Stimulated activated CD4-positive, alpha-beta T cell treated with anti-CD3 and anti-CD28 coated beads, Interleukin-2, amount 100 ng/mL, for 48 hours (primary cell): ENCODE measurements around the gene LIPF.
"Not testable (repeated sequence)": the region's sequence is repeated elsewhere in the genome, so short reads cannot be mapped to it uniquely, and the experiment has no call there.

Source experiments
- DNase-seq, 2 donors: peaks; one replicate each; pipeline ENCODE4 v3.0.0-alpha.2; 2020

LIPF gene

DNA sequence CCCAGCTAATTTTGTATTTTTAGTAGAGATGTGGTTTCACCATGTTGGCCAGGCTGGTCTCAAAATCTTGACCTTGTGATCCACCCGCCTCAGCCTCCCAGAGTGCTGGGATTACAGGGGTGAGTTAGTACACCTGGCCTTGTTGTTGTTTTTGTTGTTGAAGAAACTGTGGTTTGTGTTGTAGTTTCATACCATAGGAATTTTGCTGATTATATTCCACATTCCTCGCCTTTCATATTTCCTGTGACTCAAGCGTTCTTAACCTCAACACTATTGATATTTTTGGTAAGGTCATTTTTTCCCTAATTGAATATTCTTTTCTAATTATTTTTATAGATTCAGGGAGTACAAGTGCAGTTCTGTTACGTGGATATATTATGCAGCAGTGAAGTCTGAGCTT lies 16.7 kb downstream of the LIPF start:
- no peak for DNase-seq

DNA sequence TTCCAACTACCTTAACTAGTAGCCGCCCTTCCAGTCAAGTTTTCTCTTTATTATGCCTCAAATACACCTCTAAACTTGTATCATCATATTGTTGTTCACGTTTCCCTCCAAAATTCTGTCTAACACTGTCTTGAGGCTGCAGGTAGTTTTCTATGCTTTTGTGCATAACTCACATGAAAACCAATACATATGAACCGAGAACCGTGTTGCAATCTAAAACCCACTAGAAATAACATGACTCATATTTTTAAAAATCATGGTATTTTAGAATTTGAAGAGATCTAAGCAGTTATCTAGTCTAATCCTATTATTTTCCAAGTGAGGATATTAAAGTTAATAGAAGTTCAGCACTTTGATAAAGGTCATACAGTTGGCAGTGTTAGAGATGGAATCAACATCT lies 18.2 kb downstream of the LIPF start:
- no peak for DNase-seq

DNA sequence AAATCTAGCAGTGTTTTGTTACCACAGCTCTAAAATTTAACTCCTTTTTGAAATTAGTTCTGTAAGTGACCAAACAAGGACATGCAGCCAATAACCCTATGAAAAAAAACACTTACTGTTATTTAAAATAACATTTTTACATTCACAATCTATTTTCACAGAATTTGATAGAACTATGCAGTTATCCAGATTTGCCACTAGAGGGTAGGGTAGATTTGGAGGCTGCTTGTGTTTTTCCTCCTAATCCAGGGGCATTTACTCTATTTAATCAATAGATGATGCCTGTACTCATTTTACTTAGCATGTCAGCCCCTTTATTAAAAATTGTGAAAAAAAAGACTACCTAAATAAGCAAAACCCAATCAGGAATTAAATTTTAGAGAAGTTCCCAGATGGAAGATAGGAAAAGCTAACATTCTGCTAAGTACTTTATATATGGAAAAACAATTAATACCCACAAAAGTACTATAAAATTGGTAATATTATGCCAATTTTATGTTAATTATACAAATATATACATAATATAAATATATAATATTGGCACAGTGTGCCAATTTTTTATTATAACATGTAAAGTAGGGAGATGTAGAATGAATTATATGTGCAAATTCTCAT lies 23.7 kb downstream of the LIPF start:
- no peak for DNase-seq

DNA sequence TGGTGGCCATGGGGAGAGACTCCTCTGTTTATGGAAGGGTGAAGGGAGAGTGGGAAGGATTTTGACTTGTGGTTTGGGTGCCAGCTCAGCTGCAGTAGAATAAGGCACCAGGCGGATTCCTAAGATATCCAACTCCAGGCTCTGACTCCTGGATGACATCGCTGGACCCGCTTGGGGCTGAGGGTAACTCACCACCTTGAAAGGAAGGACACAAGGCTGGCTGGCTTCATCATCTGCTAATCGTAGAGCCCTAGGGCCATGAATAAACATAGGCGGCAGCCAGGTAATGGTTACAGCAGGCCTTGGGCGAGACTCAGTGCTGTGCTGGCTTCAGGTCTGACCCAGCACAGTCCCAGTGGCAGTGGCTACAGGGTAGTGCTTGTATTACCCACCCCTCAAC lies 25.1 kb downstream of the LIPF start:
- no peak for DNase-seq

DNA sequence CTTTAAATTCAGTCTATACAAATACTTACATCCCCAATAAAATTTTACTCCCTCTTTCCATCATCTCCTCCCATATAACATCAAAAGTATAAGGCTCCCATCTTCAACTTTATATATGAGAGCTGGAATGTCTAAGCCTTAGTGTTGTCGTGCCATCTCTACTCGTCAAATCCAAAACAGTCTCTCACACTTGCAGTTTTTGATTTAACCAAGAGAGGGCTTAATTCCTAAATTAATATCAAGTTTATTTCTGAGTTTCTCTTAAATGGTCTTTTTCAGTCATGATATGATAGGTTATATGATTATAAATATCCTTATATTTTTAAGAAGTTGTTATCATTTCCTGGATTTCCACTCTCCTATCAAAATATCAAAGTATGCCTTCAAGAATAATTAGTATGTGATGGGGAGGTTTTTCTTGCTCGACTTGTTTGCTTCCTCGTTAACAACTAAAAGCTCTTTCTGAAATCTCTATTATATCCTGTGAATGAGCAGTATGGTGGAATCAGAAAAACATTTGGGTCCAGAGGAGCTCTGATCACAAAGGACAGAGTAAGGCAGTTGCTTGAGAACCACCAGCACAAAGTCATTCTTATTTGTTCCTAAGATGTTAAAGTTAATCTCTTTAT lies 29.3 kb downstream of the LIPF start:
- DNase-seq, result no peak

DNA sequence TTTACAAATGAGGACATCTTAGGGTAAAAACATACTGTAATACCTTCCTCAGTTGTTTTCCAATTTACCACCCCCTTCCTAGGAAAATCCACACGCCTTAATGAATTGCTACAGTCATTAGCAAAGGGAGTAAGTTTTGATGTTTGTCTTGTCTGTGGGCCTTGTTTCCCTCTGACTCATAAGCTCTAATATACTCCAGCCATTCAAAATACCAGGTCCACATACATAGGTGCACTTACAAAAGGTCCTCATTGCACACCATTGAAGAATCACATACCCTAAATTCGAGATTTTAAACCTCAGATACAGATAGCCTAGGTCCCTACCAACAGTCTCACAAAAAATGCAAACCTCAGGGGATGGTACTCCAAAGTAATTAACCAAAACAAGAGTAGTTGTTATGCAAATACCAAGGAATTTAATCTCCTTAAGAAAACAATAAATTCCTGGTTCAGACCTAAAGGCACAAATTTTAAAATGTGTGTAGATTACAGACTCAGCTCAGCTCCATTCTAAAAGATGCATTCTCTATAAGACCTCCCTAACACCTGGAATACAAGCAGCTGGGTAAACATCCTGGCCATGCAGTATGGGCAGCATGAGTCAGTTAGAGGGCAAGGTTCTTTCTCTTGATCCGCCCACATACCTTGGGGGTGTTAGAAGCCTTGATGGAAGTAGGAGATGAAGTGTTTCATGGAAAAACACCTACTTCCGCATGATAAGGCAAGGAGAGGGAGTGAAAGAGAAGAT lies 38.8 kb downstream of the LIPF start:
- DNase-seq, result no peak

DNA sequence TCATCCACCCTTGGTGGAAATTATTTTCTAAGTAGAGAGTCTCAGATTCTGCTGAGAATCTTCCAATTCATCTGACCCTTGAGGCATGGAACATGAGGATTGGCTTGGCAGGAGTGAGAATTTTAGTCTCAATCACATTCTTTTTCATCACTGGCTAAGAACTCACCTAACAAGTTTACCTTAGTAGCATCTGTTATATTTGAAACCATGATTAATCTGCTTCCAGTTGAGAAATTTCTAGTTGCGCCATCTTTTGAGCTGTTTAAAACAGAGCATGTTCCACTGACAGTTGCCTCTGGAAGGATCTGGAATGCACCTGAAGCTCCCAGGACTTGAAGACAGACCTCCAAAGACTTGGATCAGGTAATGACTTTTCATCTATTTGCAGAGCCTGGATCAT lies 41.7 kb downstream of the LIPF start, which contains the start of gene LIPK:
LIPK (plus strand) TSS at position 292 of the 400 bp plus-strand sequence. CDS start 18,295 bp downstream, outside the sequence.
- DNase-seq, result no peak

DNA sequence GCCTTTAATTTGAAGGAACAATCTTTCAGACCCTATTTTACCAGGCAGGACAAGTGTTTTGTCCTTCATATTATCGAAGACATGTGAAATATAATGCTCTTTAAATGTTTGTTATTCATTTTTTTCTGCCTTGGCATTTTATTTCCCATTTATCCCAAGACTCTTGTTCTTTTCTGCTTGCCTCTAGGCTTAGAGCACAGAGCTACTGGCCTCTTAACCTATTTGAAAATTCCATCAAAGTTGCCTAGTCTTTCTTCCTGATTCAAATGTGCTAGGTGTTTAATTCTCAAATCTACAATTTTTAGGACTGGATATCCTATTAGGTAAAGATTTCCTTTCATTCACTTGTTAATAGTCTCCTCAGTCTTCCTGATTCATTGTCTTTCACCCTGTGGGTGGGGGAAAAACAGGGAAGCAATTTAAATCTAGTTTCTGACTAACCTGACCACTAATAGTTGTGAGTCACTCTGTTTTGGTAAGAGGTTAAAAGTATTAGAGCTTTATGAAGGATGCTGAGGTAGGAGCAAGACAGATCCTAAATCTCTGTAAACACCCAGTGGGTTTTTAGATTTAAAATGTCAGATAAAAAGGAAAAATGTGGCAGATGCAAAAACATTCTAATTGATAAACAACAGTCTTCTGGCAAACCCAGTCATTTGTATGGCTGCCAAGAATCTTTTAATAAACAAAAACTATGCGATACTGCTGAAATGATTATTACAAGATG lies 43.4 kb downstream of the LIPF start:
- peak in 1 of 2 donors; percentile 10 for DNase-seq

DNA sequence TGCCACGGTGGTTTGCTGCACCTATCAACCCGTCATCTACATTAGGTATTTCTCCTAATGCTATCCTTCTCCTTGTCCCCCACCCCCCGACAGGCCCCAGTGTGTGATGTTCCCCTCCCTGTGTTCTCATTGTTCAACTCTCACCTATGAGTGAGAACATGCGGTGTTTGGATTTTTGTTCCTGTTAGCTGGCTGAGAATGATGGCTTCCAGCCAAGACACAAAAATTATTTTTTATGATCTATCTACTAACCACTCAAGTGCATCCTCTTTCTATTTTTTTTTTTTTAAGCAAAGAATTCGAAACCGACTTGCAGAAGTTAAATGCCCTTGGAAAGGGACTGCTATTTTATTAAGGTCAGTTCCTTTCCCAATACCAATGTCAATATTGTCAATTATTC lies 45.1 kb downstream of the LIPF start:
- not testable (repeated sequence) for DNase-seq

DNA sequence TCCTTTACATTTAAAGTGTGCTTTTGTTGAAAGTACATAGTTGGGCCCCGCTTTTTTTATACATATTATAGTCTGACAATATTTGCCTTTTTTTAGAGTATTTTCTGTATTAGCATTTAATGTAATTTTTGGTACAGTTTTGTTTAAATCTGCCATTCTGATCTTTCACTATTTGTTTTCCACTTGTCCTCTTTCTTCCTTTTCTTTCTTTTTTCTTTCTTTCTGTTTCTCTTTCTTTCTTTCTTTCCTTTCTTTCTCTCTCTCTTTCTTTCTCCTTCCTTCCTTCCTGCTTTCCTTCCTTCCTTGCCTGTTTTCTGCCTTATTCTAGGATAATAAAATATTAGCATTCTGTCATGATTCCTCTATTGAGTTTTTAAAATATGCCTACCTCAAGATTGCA lies 51.3 kb downstream of the LIPF start:
- DNase-seq, result no peak

DNA sequence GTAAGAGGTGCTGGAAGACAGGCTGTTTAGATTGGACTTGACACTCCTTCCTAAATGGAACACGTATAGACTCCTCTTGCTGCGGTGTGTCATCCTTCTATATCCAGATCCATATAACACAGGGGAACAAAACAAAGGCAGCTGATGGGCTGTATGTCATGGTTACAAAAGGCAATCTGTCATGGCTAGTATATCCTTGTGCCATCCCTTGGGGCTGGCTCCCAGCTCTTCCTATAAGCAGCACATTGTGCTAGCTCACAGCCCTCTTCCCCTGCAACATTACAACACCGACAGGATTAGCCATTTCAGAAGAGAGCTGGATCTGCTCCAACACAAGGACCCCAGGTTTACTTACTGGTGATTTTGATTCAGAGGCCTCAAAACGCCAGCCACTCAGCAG lies 57.1 kb downstream of the LIPF start:
- DNase-seq, result no peak

DNA sequence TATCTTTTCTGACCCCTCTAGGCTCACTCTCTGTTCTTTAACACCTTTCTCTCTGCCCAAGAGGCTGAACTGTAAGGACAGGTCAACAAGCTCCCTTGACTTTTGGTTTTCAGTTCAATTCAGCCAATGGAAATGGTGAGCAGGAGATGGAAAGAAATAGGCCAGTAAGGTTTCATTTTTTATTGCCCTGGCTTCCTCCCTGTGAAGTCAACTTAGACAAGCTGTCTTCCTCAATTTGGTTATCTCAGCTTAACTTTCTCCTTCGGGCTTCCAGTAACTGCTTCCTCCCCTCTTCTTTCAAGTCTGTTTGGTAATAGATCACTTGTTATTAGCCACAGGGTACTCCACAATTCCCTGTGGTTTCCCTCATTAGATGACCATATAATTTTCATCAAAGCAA lies 61.6 kb downstream of the LIPF start:
- DNase-seq, result no peak

DNA sequence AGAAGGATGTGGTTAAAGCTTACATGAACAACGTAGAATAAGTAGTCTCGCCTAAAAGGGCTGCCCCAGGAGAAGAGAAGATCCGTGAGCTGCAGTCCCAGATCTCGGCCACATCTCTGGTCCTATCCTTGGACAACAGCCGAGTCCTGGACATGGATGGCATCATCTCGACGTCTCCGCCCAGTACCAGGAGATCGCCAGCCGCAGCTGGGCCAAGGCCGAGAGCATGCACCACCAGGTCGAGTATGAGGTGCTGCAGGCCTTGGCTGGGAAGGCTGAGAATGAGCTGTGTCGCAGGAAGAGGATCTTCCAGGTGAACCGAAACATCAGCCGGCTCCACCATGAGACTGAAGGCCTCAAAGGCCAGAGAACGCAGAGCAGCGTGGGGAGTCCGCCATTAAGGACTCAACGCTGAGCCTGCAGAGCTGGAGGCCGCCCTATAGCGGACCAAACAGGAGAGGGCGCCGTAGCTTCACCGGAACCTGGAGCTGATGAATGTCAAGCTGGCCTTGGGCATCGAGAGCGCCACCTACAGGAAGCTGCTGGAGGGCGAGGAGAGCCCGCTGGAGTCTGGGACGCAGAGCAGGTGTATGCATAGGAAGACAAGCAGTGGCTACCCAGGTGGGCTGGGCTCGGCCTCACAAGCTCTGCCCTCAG lies 64.0 kb downstream of the LIPF start:
- peak; percentile 60 to 65 for DNase-seq
